Stimulated activated CD8-positive, alpha-beta memory T cell treated with anti-CD3 and anti-CD28 coated beads, Interleukin-2, amount 100 ng/mL, for 48 hours (primary cell): ENCODE data around the gene LEMD1.

ENCODE experiments used
- DNase-seq, 2 donors: peaks; one replicate each; pipeline ENCODE4 v3.0.0-alpha.2; 2020; ENCODE audit warnings: low read depth in 2 of 2

Gene LEMD1

GRCh38 chr1:205355075-205355453 lies 66.8 kb downstream of the LEMD1 start:
- no peak for DNase-seq

GRCh38 chr1:205354259-205355074 lies 67.4 kb downstream of the LEMD1 start:
- peak; percentile 20 to 33 for DNase-seq

- DNase-seq = no peak
Observed at GRCh38 chr1:205353612-205354011, 68.2 kb downstream of the LEMD1 start.

- no peak for DNase-seq
Observed at GRCh38 chr1:205353191-205353590, 68.7 kb downstream of the LEMD1 start.

GRCh38 chr1:205351984-205352713 lies 69.7 kb downstream of the LEMD1 start:
- no peak for DNase-seq

- DNase-seq = no peak
Observed at GRCh38 chr1:205350691-205351141, 71.1 kb downstream of the LEMD1 start.

GRCh38 chr1:205350124-205350523 lies 71.7 kb downstream of the LEMD1 start:
- DNase-seq = no peak

GRCh38 chr1:205348554-205349487 lies 73.0 kb downstream of the LEMD1 start:
- no peak for DNase-seq

GRCh38 chr1:205346956-205347574 lies 74.8 kb downstream of the LEMD1 start:
- no peak for DNase-seq

GRCh38 chr1:205345761-205346160 lies 76.1 kb downstream of the LEMD1 start:
- no peak for DNase-seq

- no peak for DNase-seq
Observed at GRCh38 chr1:205344066-205344928, 77.6 kb downstream of the LEMD1 start.

- no peak for DNase-seq
Observed at GRCh38 chr1:205343431-205344065, 78.3 kb downstream of the LEMD1 start.

- DNase-seq = no peak
Observed at GRCh38 chr1:205342986-205343385, 78.9 kb downstream of the LEMD1 start.

GRCh38 chr1:205340676-205341075 lies 81.2 kb downstream of the LEMD1 start:
- DNase-seq = no peak

GRCh38 chr1:205339717-205340116 lies 82.1 kb downstream of the LEMD1 start:
- no peak for DNase-seq

GRCh38 chr1:205339197-205339702 lies 82.6 kb downstream of the LEMD1 start:
- DNase-seq = no peak

GRCh38 chr1:205338011-205338410 lies 83.8 kb downstream of the LEMD1 start:
- no peak for DNase-seq

GRCh38 chr1:205337481-205337880 lies 84.4 kb downstream of the LEMD1 start:
- no peak for DNase-seq

GRCh38 chr1:205335692-205336091 lies 86.2 kb downstream of the LEMD1 start:
- peak; percentile 64 to 73 for DNase-seq
